EL (cell line): Measurements from ENCODE around the gene GALNT3.
A peak's percentile ranks its signal among the peaks of the same experiment; 100 is the strongest.

Experiments used
- DNase-seq: peaks from one replicate; pipeline ENCODE4 v3.0.0-alpha.2; 2016

Gene GALNT3

DNA sequence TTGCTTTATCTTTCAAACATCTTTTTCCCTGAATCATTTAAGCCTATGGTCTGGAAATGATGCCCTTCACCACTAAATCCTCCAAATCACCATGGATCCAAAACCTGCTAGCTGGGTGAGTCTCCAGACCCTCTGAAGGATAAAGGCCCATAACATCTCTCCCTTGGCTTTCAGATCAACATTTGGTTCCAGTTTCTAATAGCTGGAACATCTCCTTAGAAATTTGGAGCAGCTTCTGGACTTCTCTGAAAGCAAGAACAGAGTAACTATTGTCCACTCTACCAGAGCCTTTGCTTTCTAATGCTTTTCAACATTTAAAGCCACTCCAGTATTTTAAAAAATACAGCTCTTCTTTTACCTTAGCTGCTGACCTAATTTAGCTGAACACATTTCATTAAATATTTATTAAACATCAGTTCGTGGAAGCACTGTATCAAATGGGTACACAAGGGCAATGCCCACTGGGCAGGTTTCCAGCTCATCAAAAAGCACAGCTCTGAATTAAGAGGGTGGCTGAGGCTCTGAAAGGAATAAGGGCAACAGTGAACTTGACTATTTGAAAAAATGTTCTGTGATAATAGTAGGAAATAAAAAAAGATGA, 75.3 kb downstream of the GALNT3 start:
- DNase-seq, result no peak

DNA sequence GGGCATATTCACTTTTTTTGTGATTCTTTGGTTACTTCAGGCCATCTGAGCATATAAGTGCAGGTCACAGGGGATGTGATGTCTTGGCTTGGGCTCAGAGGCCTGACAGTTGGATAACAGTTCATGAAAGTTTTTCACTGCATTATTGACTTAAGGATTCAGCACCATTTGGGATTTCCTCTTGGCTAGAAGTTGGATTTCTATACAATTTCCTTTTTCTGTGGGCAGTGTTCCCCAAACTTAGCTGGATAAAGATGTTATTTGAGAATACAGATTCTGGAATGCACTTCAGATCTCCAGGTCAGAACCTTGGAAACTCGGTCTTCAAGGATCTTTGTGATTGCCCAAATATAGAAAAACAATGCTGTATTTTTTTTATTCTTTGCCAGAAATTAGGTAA, 78.0 kb downstream of the GALNT3 start:
- DNase-seq, result no peak

DNA sequence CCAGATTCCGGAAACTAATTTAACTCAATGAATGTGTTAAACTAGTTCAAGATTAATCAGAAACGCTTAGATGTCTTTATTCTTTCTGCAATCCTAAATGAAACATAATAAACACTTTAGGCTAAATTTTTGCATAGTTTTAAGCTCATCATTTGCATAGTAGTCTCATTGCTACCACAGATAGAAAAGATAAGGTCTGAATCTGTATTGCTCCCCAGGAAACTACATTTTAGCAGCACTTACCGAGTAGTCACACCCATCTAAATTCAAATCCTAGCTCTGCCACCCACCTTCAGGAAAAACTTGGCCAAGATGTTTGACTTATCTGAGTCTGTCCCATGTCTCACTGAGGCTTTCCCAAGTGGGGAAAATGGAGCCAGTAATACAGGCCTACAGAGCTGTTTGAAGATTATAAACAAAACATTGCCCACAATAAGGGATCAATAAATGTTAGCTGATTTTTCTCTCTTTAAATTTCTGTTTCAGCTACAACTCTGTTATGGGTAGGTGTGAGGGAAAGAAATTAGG, 87.0 kb downstream of the GALNT3 start:
- DNase-seq, result no peak

DNA sequence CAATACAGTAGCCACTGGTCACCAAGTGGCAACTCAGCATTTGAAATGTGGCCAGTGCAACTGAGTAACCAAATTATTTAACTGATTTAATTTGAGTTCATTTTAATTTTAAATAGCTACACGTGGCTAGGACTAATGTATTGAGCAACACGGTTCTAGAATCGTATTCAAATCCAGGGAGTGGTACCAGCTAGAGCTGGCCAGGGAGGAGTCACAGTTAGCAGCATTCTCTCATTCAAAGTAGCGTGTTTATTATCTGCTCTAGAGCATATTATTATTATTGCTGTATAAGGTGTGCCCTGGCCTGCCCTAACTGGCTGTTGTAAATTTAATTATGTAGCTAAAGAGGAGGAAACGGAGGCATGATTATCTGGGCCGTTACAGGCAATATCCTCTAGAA, 92.9 kb downstream of the GALNT3 start:
- no peak for DNase-seq

DNA sequence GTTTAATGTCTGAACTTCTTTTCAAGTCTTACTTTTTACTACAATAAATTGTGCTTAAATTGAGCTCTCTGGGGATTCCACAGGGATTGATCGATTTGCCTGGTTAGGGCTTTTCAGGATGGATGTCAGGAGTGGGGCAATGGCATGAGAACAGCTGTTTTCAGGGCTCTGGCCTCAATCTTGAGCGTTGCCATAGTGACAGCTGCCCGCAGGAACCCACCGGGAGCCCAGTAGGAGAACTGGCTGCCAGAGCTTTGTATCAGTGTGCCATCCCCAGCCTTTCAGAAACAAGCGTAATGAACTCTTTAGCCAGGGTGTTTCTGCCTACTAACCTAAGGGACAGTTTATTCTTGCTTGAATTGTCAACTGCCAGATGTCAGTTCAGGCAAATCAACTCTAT, 93.5 kb downstream of the GALNT3 start:
- DNase-seq, result no peak

DNA sequence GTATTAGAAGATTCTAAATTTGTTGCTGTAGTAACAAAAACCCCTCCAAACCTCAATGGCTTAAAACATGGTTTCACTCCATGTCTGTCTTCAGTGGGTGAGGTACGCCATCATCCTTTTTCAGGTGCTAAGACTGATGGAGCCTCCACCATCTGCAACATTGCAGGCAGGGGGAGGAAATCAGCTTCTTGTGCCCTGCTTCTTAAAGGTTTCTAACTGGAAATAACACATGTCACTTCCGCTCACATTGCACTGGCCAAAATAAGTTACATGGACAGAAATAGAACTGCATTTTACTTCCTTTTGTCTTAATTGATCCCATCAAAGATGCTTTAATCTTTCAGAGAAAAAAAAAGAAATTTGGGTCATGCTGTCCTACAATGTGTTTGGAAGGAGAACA, 94.1 kb downstream of the GALNT3 start:
- DNase-seq, result no peak

DNA sequence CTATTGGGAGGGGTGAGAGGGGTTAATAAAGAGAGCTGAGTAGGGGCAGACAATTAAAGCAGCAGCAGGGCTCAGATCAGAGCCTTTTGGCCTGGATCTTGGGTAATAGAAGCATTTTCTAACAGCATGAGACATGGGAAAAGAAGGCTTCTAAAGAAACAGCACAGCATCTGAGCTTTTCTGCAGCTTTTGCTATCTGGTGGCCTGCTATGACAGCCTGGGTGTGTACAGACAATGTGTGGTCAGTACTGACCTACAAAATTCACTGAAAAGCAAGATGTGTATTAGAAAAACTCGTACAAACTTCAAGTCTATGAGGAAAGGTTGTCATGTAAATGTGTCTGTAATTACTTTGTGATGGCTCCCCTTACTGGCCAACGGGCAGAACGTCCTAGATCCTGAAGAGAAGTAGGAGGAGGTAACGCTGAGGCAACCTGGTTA, 95.6 kb downstream of the GALNT3 start:
- peak; percentile 30 for DNase-seq

DNA sequence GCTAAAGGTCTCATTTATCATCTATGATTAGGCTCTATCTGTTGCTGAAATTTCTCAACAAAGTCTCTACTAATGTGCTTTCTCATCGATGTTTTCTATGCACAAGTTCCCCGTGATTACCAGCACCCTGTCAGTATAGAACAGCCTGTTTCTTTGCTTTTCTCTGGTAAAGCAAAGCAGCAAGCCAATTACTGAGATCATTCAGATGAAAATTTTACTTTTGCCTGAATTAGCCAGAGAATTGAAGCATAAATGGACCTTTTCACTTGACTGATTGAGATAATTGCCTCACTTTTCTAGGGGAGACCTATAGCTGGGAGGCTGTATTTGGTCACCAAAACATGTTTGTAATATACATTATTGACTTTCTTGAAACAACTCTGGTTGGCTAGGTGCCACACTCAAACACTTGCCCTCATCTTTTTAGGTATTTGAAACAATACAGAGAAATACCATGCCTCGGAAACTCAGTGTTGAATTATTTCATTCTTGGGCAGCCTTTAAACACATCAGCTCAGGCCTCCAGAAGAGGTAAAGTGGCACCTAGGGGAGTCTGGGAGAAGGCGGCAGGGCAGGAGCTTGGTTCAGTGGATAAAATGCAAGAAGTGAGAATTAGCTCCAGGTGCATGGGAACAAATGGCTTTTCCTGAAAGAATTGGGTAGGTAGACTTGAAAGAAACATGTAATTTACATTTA, 96.2 kb downstream of the GALNT3 start:
- no peak for DNase-seq
